Gastrocnemius medialis (tissue), 4 donors: ENCODE results near the gene LRMDA.

ENCODE experiments used
- CTCF ChIP-seq, 5 experiments: fragments of 450-650 bp in 3 of 5; fragments of 200-600 bp in 2 of 5; sonication (generic) in 2 of 5; IDR thresholded peaks in 4 of 5; conservative IDR thresholded peaks in 1 of 5; 1 replicate in 4 of 5; 2 replicates in 1 of 5; pipeline ENCODE4 v1.5.1; 2016 to 2019; ENCODE audit warnings: antibody characterized with exemption in 5 of 5, mild to moderate bottlenecking in 3 of 5, moderate library complexity in 3 of 5
- POLR2A ChIP-seq, 2 donors: fragments of 450-650 bp; IDR thresholded peaks; one replicate each; pipeline ENCODE4 v1.6.1; 2017; ENCODE audit warnings: antibody characterized with exemption in 2 of 2, mild to moderate bottlenecking in 2 of 2, moderate library complexity in 2 of 2

DNA sequence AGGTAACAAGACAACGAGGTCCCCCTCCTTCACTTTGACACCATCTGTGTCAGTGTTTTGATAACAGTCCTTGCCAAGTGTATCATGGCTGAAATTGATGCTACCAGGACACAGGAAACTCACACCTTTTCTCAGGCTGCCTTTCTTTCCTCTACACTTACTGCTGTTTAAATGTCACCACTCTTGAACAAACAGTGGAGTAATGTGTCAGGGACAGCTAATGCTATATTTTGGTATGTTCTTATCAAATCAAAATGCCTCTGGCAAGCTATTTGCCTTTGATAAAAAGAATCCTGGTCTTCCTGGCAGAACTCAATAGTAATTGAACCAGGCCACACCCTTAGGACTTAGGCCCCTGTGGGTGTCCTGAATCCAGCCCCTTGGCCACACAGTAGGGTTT, 692.9 kb downstream of the LRMDA start:
- TF ChIP-seq CTCF (IDR thresholded peaks at IDR 0.05 in 4 of 5, conservative IDR thresholded peaks at IDR 0.05 in 1 of 5), result no peak
- no peak for TF ChIP-seq POLR2A (IDR thresholded peaks at IDR 0.05)
